HTERT RPE-1 (cell line): ENCODE results near the gene TMEM63A.
"Not testable (repeated sequence)": the region's sequence is repeated elsewhere in the genome, so short reads cannot be mapped to it uniquely, and the experiment has no call there.

ENCODE experiments used
- in situ Hi-C: fragments of 300-500 bp; cut with MboI; formaldehyde crosslinking; loops from 4 replicates; pipeline ENCODE4 v1.14.3; 2020; ENCODE audit warnings: low sequenced_read_pairs

The TMEM63A gene

GRCh38 chr1:225909477-225909876 is 27.3 kb upstream of the TMEM63A start:
- in situ Hi-C loops = no loop called here

- in situ Hi-C loops = no loop called here
Observed at GRCh38 chr1:225908773-225909172, 26.6 kb upstream of the TMEM63A start.

- in situ Hi-C loops = no loop called here
Observed at GRCh38 chr1:225908013-225908640, 25.9 kb upstream of the TMEM63A start.

- in situ Hi-C loops = no loop called here
Observed at GRCh38 chr1:225907341-225907740, 25.2 kb upstream of the TMEM63A start.

GRCh38 chr1:225906467-225906866 is 24.3 kb upstream of the TMEM63A start:
- in situ Hi-C loops = no loop called here

- in situ Hi-C loops = no loop called here
Observed at GRCh38 chr1:225903623-225904022, 21.4 kb upstream of the TMEM63A start.

GRCh38 chr1:225899044-225899925 is 17.1 kb upstream of the TMEM63A start:
- in situ Hi-C loops = no loop called here

GRCh38 chr1:225897595-225898514 is 15.7 kb upstream of the TMEM63A start:
- in situ Hi-C loops = no loop called here

- in situ Hi-C loops = no loop called here
Observed at GRCh38 chr1:225896937-225897549, 14.9 kb upstream of the TMEM63A start.

GRCh38 chr1:225896494-225896893 is 14.3 kb upstream of the TMEM63A start:
- in situ Hi-C loops = no loop called here

GRCh38 chr1:225892307-225892706 is 10.1 kb upstream of the TMEM63A start:
- in situ Hi-C loops = no loop called here

- in situ Hi-C loops = no loop called here
Observed at GRCh38 chr1:225891229-225891972, 9.2 kb upstream of the TMEM63A start.

GRCh38 chr1:225890346-225891228 is 8.4 kb upstream of the TMEM63A start:
- in situ Hi-C loops = no loop called here

- in situ Hi-C loops = no loop called here
Observed at GRCh38 chr1:225889743-225890142, 7.6 kb upstream of the TMEM63A start.

GRCh38 chr1:225888898-225889601 is 6.9 kb upstream of the TMEM63A start, which contains the start of gene LEFTY1:
LEFTY1 (minus strand) TSS chr1:225889146; CDS start chr1:225889066, 80 bp downstream.
- in situ Hi-C loops = no loop called here

- in situ Hi-C loops = no loop called here
Observed at GRCh38 chr1:225888289-225888897, 6.2 kb upstream of the TMEM63A start.

GRCh38 chr1:225887554-225888288 is 5.5 kb upstream of the TMEM63A start:
- in situ Hi-C loops = not testable (repeated sequence)

GRCh38 chr1:225887030-225887314 is 4.8 kb upstream of the TMEM63A start:
- in situ Hi-C loops = no loop called here
